OCI-LY1 (cell line): ENCODE data around the gene PKIG.

ENCODE experiments used
- CTCF ChIP-seq: fragments of 200-600 bp; sonication (generic), shearing (Covaris generic); IDR thresholded peaks from 2 replicates; pipeline ENCODE4 v1.5.1; 2017; ENCODE audit warnings: mild to moderate bottlenecking, antibody characterized with exemption, low read length, moderate library complexity, mixed read lengths
- EZH2 ChIP-seq: fragments of 200-600 bp; sonication (generic), shearing (Covaris generic); IDR thresholded peaks from 2 replicates; pipeline ENCODE4 v1.8.0; 2017; ENCODE audit warnings: borderline replicate concordance, mixed run types, mild to moderate bottlenecking, antibody characterized with exemption, low read length, moderate library complexity, mixed read lengths

- TF ChIP-seq EZH2 (no peak), CTCF (no peak)
Measured at GRCh38 chr20:44630297-44630696, 47.9 kb downstream of the PKIG start.
